Measurements from ENCODE around the gene SDCCAG8. TPM values are rescaled to one million over a fixed set of nuclear protein-coding genes. Genes with fewer than 3 reads are reported as not detected.

The SDCCAG8 gene
- total RNA-seq, 2 donors from 2014 or later, result 49.0 to 56.4 TPM

- no peaks in the 10 kb centered on the region for H3K27me3 ChIP-seq
- ATAC-seq (no peak), DNase-seq (no peak)
- no peaks in the 10 kb centered on the region for H3K4me1 ChIP-seq
- H3K4me3 ChIP-seq, result no peak overlapping the region
- no peaks in the 10 kb centered on the region for H3K36me3 ChIP-seq (replicated peaks in 1 of 2; ENCODE audit: insufficient read depth in 1 of 2, low read depth in 2 of 2)
- 69 to 71% methylated on average over 7 of the region's 7 CpGs for WGBS, 2 donors
- no peak for TF ChIP-seq POLR2A (IDR thresholded peaks at IDR 0.05)
- TF ChIP-seq CTCF (IDR thresholded peaks at IDR 0.05), result no peak
- H3K9me3 ChIP-seq, result no peaks in the 10 kb centered on the region
- intact Hi-C loops (cut with DNase I), result no loop called here
- H3K27ac ChIP-seq, result no peak overlapping the region
These were observed 287.0 kb downstream of the SDCCAG8 start for GRCh38 chr1:243542739-243543415.

GRCh38 chr1:243543501-243543900 is 287.7 kb downstream of the SDCCAG8 start:
- TF ChIP-seq CTCF (IDR thresholded peaks at IDR 0.05) (no peak), POLR2A (IDR thresholded peaks at IDR 0.05) (no peak)
- no peaks in the 10 kb centered on the region for H3K9me3 ChIP-seq
- H3K27ac ChIP-seq, result no peak overlapping the region
- H3K27me3 ChIP-seq, result no peaks in the 10 kb centered on the region
- no peaks in the 10 kb centered on the region for H3K36me3 ChIP-seq (replicated peaks in 1 of 2; ENCODE audit: insufficient read depth in 1 of 2, low read depth in 2 of 2)
- H3K4me1 ChIP-seq, result no peaks in the 10 kb centered on the region
- WGBS, 2 donors, result 80 to 83% methylated on average over 2 of the region's 2 CpGs
- intact Hi-C loops (cut with DNase I), result no loop called here
- DNase-seq (no peak), ATAC-seq (no peak)
- H3K4me3 ChIP-seq, result no peak overlapping the region

- Histone ChIP-seq H3K4me3 (no peak overlapping the region), H3K27ac (no peak overlapping the region), H3K9me3 (no peaks in the 10 kb centered on the region), H3K27me3 (no peaks in the 10 kb centered on the region), H3K4me1 (no peaks in the 10 kb centered on the region), H3K36me3 (replicated peaks in 1 of 2; ENCODE audit: insufficient read depth in 1 of 2, low read depth in 2 of 2) (no peaks in the 10 kb centered on the region)
- ATAC-seq, result no peak
- TF ChIP-seq CTCF (IDR thresholded peaks at IDR 0.05) (no peak), POLR2A (IDR thresholded peaks at IDR 0.05) (no peak)
- intact Hi-C loops (cut with DNase I), result no loop called here
- DNase-seq, result no peak
- 0% methylated on average over 1 of the region's 1 CpG for WGBS, 2 donors
These were observed 290.6 kb downstream of the SDCCAG8 start for GRCh38 chr1:243546457-243546856.

DNA sequence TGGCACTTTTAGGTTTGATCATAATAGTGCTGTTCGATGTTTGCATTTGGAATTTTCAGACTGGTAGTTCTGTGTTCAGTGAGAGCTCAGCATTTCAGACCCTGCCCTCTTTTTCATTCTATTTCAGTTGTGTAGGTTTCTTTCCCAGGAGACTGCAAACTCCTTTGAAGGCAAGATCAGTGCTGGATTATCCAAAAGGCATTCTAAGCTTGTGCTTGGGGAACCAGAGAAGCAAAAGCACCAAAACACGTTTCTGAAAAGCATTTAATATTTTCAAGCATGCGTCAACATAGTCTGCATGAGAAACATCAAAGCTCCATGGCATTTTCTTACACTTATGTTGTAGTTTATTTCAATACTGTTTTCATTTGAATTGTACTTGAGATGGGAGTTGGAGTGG is 292.1 kb downstream of the SDCCAG8 start:
- 78% methylated on average over 3 of the region's 3 CpGs for WGBS, 2 donors

More for the DNA sequence above, 292.1 kb downstream of the SDCCAG8 start:
- intact Hi-C loops (cut with DNase I), result no loop called here
- H3K4me3 ChIP-seq, result no peak overlapping the region
- no peaks in the 10 kb centered on the region for H3K9me3 ChIP-seq
- TF ChIP-seq CTCF (IDR thresholded peaks at IDR 0.05) (no peak), POLR2A (IDR thresholded peaks at IDR 0.05) (no peak)
- H3K27me3 ChIP-seq, result no peaks in the 10 kb centered on the region
- H3K4me1 ChIP-seq, result no peaks in the 10 kb centered on the region
- DNase-seq (no peak), ATAC-seq (no peak)
- no peak overlapping the region for H3K27ac ChIP-seq
- H3K36me3 ChIP-seq (replicated peaks in 1 of 2; ENCODE audit: insufficient read depth in 1 of 2, low read depth in 2 of 2), result no peaks in the 10 kb centered on the region

All from body of pancreas (tissue), 4 donors.